Epithelial cell of esophagus (primary cell): Measurements from ENCODE around the gene ABITRAM.
"Not testable (repeated sequence)": the region's sequence is repeated elsewhere in the genome, so short reads cannot be mapped to it uniquely, and the experiment has no call there.

Source experiments
- DNase-seq: peaks from one replicate; pipeline ENCODE4 v3.0.0; 2010; ENCODE audit warnings: low read depth
- H3K4me3 ChIP-seq: 2 replicates; pipeline ENCODE4 v1.5.1; 2011; ENCODE audit warnings: mild to moderate bottlenecking, low read length, control low read depth
- TF ChIP-seq, protein P1 (sequence below): IDR thresholded peaks from 2 replicates; pipeline ENCODE4 v1.5.1; 2011; ENCODE audit warnings: low read depth, mild to moderate bottlenecking, low read length, control low read depth, inconsistent platforms; ENCODE audit not compliant: insufficient read depth; ENCODE audit errors: missing control alignments

ABITRAM gene, protein sequence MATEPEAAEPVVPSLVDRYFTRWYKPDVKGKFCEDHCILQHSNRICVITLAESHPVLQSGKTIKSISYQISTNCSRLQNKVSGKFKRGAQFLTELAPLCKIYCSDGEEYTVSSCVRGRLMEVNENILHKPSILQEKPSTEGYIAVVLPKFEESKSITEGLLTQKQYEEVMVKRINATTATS

GRCh38 chr9:108934323-108934893 lies at the start of gene ABITRAM:
ABITRAM (plus strand) TSS chr9:108934400; CDS start chr9:108934487, 87 bp downstream.
- TF ChIP-seq, protein P1, sequence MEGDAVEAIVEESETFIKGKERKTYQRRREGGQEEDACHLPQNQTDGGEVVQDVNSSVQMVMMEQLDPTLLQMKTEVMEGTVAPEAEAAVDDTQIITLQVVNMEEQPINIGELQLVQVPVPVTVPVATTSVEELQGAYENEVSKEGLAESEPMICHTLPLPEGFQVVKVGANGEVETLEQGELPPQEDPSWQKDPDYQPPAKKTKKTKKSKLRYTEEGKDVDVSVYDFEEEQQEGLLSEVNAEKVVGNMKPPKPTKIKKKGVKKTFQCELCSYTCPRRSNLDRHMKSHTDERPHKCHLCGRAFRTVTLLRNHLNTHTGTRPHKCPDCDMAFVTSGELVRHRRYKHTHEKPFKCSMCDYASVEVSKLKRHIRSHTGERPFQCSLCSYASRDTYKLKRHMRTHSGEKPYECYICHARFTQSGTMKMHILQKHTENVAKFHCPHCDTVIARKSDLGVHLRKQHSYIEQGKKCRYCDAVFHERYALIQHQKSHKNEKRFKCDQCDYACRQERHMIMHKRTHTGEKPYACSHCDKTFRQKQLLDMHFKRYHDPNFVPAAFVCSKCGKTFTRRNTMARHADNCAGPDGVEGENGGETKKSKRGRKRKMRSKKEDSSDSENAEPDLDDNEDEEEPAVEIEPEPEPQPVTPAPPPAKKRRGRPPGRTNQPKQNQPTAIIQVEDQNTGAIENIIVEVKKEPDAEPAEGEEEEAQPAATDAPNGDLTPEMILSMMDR: no peak
- peak; percentile 83 for DNase-seq
- H3K4me3 ChIP-seq: peak within 1 kb of the TSS; percentile 88

GRCh38 chr9:108884701-108885100 lies 49.5 kb upstream of the ABITRAM start:
- DNase-seq: no peak
- no peak overlapping the region for H3K4me3 ChIP-seq
- TF ChIP-seq, protein P1: no peak

DNA sequence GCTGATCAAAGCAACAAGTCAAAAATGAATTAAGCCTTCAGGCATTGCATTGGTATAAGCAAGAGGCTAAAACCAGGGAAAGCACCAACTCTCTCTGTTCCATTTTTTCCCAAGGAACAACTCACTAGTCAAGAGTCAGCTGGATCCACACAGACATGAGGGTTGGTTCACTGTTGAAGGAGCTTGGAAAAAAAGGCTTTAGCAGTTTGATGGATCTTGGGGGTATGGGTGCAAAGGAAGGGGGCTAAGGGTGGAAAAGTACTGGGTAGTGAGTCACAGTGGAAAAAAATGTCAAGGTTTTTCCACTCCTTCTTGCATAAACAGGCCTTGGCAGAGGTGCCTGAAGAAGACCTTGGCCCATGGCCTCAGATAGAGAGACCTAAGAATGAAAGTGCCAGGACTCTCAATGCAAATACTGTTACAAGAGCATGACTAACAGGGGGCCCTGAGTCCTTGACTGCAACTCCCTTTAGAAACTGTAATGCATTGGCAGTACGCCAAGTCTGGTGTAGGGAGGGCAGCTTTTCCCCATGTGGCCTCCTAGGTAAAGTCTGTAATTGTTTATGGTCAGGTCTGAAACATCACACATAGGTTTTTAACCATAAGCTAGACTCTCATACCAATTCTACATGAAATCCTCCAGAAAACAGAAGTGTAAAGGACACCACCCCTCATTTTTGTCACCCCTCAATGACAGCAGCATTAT lies 48.4 kb upstream of the ABITRAM start:
- H3K4me3 ChIP-seq: no peak overlapping the region
- TF ChIP-seq, protein P1: no peak
- peak; percentile 91 for DNase-seq

DNA sequence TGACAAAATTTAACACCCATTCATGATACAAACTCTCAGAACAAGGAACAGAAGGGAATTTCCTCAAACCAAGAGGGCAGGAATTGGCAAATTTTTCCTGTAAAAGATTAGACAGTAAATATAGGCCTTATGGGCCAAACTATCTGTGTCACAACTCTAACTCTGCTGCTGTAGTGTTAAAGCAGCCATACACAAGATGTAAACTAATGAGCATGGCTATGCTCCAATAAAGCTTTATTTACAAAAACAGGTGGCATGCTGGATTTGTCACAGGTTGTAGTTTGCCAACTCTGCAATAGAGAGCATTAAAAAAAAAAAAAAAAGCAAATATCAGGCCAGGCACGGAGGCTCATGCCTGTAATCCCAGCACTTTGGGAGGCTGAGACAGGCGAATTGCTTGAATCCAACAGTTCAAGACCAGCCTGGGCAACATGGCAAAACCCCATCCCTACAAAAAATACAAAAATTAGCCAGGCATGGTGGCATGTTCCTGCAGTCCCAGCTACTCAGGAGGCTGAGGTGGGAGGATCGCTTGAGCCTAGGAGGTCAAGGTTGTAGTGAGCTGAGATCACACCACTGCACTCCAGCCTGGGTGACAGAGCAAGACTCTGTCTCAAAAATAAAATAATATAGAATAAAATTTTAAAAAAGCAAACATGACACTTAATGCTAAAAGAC lies 47.5 kb upstream of the ABITRAM start:
- H3K4me3 ChIP-seq: not testable (repeated sequence)
- peak; percentile 5 for DNase-seq

GRCh38 chr9:108889649-108890067 lies 44.5 kb upstream of the ABITRAM start:
- H3K4me3 ChIP-seq: no peak overlapping the region
- TF ChIP-seq, protein P1: no peak
- no peak for DNase-seq

GRCh38 chr9:108894225-108894997 lies 39.8 kb upstream of the ABITRAM start:
- DNase-seq: no peak
- no peak overlapping the region for H3K4me3 ChIP-seq
- TF ChIP-seq, protein P1: no peak
